PC-9 (cell line): ENCODE data around the gene EPHA1.
A peak's percentile ranks its signal among the peaks of the same experiment; 100 is the strongest.

Experiments
- EZH2 ChIP-seq: fragments of 200-600 bp; sonication (generic); IDR thresholded peaks from 2 replicates; pipeline ENCODE4 v1.8.0; 2017; ENCODE audit warnings: antibody characterized with exemption, low read depth
- TF ChIP-seq, protein P1 (sequence below): fragments of 200-600 bp; sonication (generic); conservative IDR thresholded peaks from 2 replicates; pipeline ENCODE4 v1.6.1; 2017; ENCODE audit warnings: mixed run types, antibody characterized with exemption, mild to moderate bottlenecking, moderate library complexity

DNA sequence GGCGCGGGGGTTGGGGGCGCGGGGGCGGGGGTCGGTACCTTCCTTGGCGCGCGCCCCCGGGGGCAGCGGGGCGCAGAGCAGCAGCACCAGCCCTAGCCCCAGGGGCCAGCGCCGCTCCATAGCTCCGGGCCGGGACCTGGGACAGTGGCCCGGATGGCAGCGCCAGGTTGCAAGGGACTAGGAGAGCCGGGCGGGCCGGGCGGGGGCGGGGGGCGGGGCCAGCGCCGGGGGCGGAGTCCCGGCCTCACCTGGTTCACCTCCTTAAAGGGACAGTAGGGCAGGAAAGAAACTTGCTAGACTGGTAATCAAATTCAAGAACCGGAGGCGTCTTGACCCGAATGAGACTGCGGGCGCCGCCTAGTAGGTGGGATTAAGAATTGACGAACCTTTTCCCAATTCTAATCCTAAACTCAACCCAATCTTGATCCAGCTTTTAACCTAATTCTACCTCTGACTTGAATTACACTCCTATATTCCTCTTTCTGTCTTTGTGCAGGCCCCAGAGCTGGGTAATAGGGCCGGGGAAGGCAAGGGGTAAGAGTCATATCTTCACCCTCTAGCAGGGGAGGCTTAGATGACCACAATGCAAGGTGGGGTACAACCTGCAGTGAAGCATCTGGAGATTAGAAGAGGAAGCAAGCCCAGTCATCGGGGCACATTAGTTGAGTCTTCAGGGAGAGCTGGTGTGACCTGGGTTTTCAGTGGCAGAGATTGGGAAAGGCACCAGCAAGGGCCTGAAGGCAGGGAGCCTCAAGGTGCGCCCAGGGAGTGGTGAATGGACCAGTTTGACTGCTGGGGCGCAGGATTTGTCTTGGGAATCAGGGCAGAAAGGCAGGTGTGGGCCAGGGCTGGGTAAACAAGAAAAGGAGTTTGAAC lies at the start of gene EPHA1:
- TF ChIP-seq, protein P1, sequence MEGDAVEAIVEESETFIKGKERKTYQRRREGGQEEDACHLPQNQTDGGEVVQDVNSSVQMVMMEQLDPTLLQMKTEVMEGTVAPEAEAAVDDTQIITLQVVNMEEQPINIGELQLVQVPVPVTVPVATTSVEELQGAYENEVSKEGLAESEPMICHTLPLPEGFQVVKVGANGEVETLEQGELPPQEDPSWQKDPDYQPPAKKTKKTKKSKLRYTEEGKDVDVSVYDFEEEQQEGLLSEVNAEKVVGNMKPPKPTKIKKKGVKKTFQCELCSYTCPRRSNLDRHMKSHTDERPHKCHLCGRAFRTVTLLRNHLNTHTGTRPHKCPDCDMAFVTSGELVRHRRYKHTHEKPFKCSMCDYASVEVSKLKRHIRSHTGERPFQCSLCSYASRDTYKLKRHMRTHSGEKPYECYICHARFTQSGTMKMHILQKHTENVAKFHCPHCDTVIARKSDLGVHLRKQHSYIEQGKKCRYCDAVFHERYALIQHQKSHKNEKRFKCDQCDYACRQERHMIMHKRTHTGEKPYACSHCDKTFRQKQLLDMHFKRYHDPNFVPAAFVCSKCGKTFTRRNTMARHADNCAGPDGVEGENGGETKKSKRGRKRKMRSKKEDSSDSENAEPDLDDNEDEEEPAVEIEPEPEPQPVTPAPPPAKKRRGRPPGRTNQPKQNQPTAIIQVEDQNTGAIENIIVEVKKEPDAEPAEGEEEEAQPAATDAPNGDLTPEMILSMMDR: peak; percentile 83
- no peak for TF ChIP-seq EZH2
